Lung (tissue), 12 donors: ENCODE results near the gene TSPAN16. TPM values are rescaled to one million over a fixed set of nuclear protein-coding genes. Genes with fewer than 3 reads are reported as not detected.
A peak's percentile ranks its signal among the peaks of the same experiment; 100 is the strongest.

Experiments
- ATAC-seq: fragments of 200-7000 bp; cut with Tn5 transposase; one replicate; pipeline ENCODE4 v1.9.1; 2020; ENCODE audit warnings: moderate number of reproducible peaks; ENCODE audit not compliant: insufficient read depth, low FRiP score
- DNase-seq, 3 donors: peaks; one replicate each; pipeline ENCODE4 v3.0.0-alpha.2; 2013 to 2017
- H3K27ac ChIP-seq, 2 donors: one replicate each; pipeline ENCODE4 v1.5.1; 2013; ENCODE audit warnings: mild to moderate bottlenecking in 2 of 2, moderate library complexity in 2 of 2, control low read depth in 1 of 2, inconsistent platforms in 1 of 2, low read depth in 1 of 2, low read length in 1 of 2
- H3K27me3 ChIP-seq, 3 donors: one replicate each; pipeline ENCODE4 v1.5.1; 2013; ENCODE audit warnings: low read length in 2 of 3; ENCODE audit not compliant: control insufficient read depth in 3 of 3, insufficient read depth in 3 of 3
- H3K36me3 ChIP-seq, 4 donors: one replicate each; pipeline ENCODE4 v1.5.1; 2013; ENCODE audit warnings: low read length in 4 of 4, mild to moderate bottlenecking in 1 of 4, moderate library complexity in 1 of 4; ENCODE audit not compliant: control insufficient read depth in 4 of 4, insufficient read depth in 4 of 4
- H3K4me1 ChIP-seq, 5 donors: one replicate each; pipeline ENCODE4 v1.5.1; 2013; ENCODE audit warnings: low read length in 5 of 5, mild to moderate bottlenecking in 2 of 5, moderate library complexity in 1 of 5; ENCODE audit not compliant: control insufficient read depth in 5 of 5, insufficient read depth in 5 of 5
- H3K4me3 ChIP-seq: one replicate; pipeline ENCODE4 v1.5.1; 2013; ENCODE audit warnings: mild to moderate bottlenecking, control low read depth, moderate library complexity
- H3K9ac ChIP-seq, 2 donors: one replicate each; pipeline ENCODE4 v1.5.1; 2013; ENCODE audit warnings: low read length in 2 of 2, control low read depth in 1 of 2; ENCODE audit not compliant: insufficient read depth in 1 of 2
- H3K9me3 ChIP-seq, 4 donors: one replicate each; pipeline ENCODE4 v1.5.1; 2013; ENCODE audit warnings: low read length in 3 of 4, mild to moderate bottlenecking in 1 of 4, moderate library complexity in 1 of 4; ENCODE audit not compliant: control insufficient read depth in 4 of 4, insufficient read depth in 3 of 4
- WGBS, 2 donors: extraction: QIAGEN DNeasy Blood & Tissue Kit; methylation state at CpG; one replicate each; pipeline ENCODE4 v1.1.7; 2013; 5-methylcytosine and 5-hydroxymethylcytosine counted together
- polyA plus RNA-seq, 2 donors: library from polyadenylated mRNA; stranded (reverse); fragments of 200-250 nt; gene quantifications; one replicate each; pipeline ENCODE4 v1.2.1, GENCODE V29; 2013
- total RNA-seq, 2 donors: library from RNA; depleted of rRNA in 1 of 2; stranded (reverse); fragments of >200 nt in 1 of 2; gene quantifications; one replicate each; pipeline ENCODE4 v1.2.1, GENCODE V29; 2014 to 2021
- TF ChIP-seq, protein P1 (sequence below): IDR thresholded peaks from 2 replicates; pipeline ENCODE4 v1.5.1; 2012; ENCODE audit warnings: mild to moderate bottlenecking; ENCODE audit errors: control extremely low read depth, extremely low read depth
- donor health status: control.
- donor health status: control.
- donor health status: Bipolar disorder and iron deficiency.
- donor health status: healthy.
- donor health status: DM: yes; HTN: yes; CAD: no.

Gene TSPAN16
- total and polyA plus RNA-seq, 4 donors: not detected

- peak; percentile 33 to 61 (median 50) for DNase-seq
- TF ChIP-seq, protein P1, sequence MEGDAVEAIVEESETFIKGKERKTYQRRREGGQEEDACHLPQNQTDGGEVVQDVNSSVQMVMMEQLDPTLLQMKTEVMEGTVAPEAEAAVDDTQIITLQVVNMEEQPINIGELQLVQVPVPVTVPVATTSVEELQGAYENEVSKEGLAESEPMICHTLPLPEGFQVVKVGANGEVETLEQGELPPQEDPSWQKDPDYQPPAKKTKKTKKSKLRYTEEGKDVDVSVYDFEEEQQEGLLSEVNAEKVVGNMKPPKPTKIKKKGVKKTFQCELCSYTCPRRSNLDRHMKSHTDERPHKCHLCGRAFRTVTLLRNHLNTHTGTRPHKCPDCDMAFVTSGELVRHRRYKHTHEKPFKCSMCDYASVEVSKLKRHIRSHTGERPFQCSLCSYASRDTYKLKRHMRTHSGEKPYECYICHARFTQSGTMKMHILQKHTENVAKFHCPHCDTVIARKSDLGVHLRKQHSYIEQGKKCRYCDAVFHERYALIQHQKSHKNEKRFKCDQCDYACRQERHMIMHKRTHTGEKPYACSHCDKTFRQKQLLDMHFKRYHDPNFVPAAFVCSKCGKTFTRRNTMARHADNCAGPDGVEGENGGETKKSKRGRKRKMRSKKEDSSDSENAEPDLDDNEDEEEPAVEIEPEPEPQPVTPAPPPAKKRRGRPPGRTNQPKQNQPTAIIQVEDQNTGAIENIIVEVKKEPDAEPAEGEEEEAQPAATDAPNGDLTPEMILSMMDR: no peak
- H3K9me3 ChIP-seq: no peaks in the 10 kb centered on the region
- no peak for ATAC-seq
- H3K27ac ChIP-seq: no peak overlapping the region
- no peak overlapping the region for H3K4me3 ChIP-seq
- H3K36me3 ChIP-seq: peaks cover 0 to 10% (median 4%) of the 10 kb centered on the region in 4 donors
- no peaks in the 10 kb centered on the region for H3K27me3 ChIP-seq
- H3K9ac ChIP-seq: peak overlapping the region in 1 of 2 donors; percentile 55
- WGBS, 2 donors: 36 to 42% methylated on average over 7 of the region's 7 CpGs
- peaks cover 0 to 37% (median 20%) of the 10 kb centered on the region in 5 donors for H3K4me1 ChIP-seq
These were observed 26.5 kb downstream of the TSPAN16 start for GRCh38 chr19:11322269-11323024.

GRCh38 chr19:11323601-11324078 lies 27.7 kb downstream of the TSPAN16 start:
- ATAC-seq (no peak), DNase-seq (peak in 1 of 3 donors; percentile 21)
- peak overlapping the region; percentile 37 to 85 for H3K27ac ChIP-seq
- TF ChIP-seq, protein P1: no peak
- H3K36me3 ChIP-seq: peaks cover 0 to 13% (median 4%) of the 10 kb centered on the region in 4 donors
- H3K9me3 ChIP-seq: no peaks in the 10 kb centered on the region
- 22 to 36% methylated on average over 5 of the region's 5 CpGs for WGBS, 2 donors
- peak overlapping the region in 1 of 2 donors; percentile 87 for H3K9ac ChIP-seq
- H3K4me3 ChIP-seq: no peak overlapping the region
- H3K27me3 ChIP-seq: no peaks in the 10 kb centered on the region
- peaks cover 0 to 37% (median 20%) of the 10 kb centered on the region in 5 donors for H3K4me1 ChIP-seq

DNA sequence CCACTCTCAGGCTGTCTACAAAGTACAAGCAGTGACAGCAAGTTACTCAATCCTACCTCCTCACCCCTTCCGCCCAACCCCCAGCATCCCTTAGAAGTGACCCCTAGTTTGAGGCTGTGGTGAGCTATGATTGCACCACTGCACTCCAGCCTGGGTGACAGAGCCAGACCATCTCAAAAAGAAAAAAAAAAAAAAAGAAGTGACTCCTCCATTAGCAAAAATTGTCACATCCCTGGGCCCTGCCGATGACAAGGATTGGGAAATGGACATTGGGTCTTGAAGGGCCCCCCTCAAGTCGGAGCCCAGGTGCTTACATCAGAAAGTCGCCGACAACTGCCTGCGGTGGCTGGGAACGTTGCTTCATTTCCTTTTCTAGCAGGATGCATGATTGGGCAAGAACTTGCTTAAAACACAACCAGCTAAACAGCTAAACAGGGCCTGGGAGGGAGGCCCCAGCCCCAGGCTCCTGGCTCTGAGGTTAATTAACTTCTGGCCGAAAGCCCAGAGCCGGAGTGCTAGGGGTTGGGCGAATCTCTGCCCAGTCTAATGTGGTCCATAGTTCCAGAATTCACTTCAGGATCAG lies 28.2 kb downstream of the TSPAN16 start:
- H3K9me3 ChIP-seq: no peaks in the 10 kb centered on the region
- ATAC-seq (peak; percentile 86), DNase-seq (peak; percentile 92 to 97 (median 95))
- H3K27ac ChIP-seq: peak overlapping the region; percentile 37 to 85
- WGBS, 2 donors: 5 to 8% methylated on average over 10 of the region's 10 CpGs
- H3K36me3 ChIP-seq: peaks cover 0 to 13% (median 5%) of the 10 kb centered on the region in 4 donors
- H3K9ac ChIP-seq: peak overlapping the region in 1 of 2 donors; percentile 87
- peaks cover 0 to 37% (median 20%) of the 10 kb centered on the region in 5 donors for H3K4me1 ChIP-seq
- TF ChIP-seq, protein P1: no peak
- H3K27me3 ChIP-seq: no peaks in the 10 kb centered on the region
- H3K4me3 ChIP-seq: no peak overlapping the region
